ENCODE measurements around the gene IL1RAPL1. TPM values are rescaled to one million over a fixed set of nuclear protein-coding genes. Genes with fewer than 3 reads are reported as not detected.
"Not testable (repeated sequence)": the region's sequence is repeated elsewhere in the genome, so short reads cannot be mapped to it uniquely, and the experiment has no call there.

The IL1RAPL1 gene
- total RNA-seq, 1 experiment from 2014 or later, result not detected

GRCh38 chrX:29348288-29348687, 761.0 kb downstream of the IL1RAPL1 start:
- intact Hi-C loops (cut with micrococcal nuclease), result no loop called here
- ChIA-PET POLR2A (no interaction called here), CTCF (no interaction called here)
- no TSS peak for BruUV-seq (replicated peaks)
- Mint-ChIP-seq H3K36me3 (ENCODE audit: insufficient read depth, unreplicated experiment) (no peaks in the 10 kb centered on the region), H3K4me3 (ENCODE audit: unreplicated experiment) (no peak overlapping the region), H3K27ac (ENCODE audit: low read depth, unreplicated experiment) (no peak overlapping the region), H3K27me3 (ENCODE audit: insufficient read depth, unreplicated experiment) (peaks cover 29% of the 10 kb centered on the region), H3K4me1 (ENCODE audit: insufficient read depth, unreplicated experiment) (no peaks in the 10 kb centered on the region), H3K9me3 (ENCODE audit: unreplicated experiment) (no peaks in the 10 kb centered on the region)
- DNase-seq (ENCODE audit: unreplicated experiment), result no peak
- no peak for TF ChIP-seq CTCF (IDR thresholded peaks at IDR 0.05; ENCODE audit: unreplicated experiment)

GRCh38 chrX:29359276-29359675, 772.0 kb downstream of the IL1RAPL1 start:
- Mint-ChIP-seq H3K4me3 (ENCODE audit: unreplicated experiment) (no peak overlapping the region), H3K27ac (ENCODE audit: low read depth, unreplicated experiment) (no peak overlapping the region), H3K9me3 (ENCODE audit: unreplicated experiment) (no peaks in the 10 kb centered on the region), H3K4me1 (ENCODE audit: insufficient read depth, unreplicated experiment) (no peaks in the 10 kb centered on the region), H3K27me3 (ENCODE audit: insufficient read depth, unreplicated experiment) (peaks cover 23% of the 10 kb centered on the region), H3K36me3 (ENCODE audit: insufficient read depth, unreplicated experiment) (no peaks in the 10 kb centered on the region)
- TF ChIP-seq CTCF (IDR thresholded peaks at IDR 0.05; ENCODE audit: unreplicated experiment), result no peak
- intact Hi-C loops (cut with micrococcal nuclease), result no loop called here
- DNase-seq (ENCODE audit: unreplicated experiment), result no peak
- BruUV-seq (replicated peaks), result no TSS peak
- ChIA-PET CTCF (no interaction called here), POLR2A (no interaction called here)

- BruUV-seq (replicated peaks); intact Hi-C loops (cut with micrococcal nuclease); POLR2A ChIA-PET; H3K27ac Mint-ChIP-seq (ENCODE audit: low read depth, unreplicated experiment); H3K4me1 Mint-ChIP-seq (ENCODE audit: insufficient read depth, unreplicated experiment); H3K27me3 Mint-ChIP-seq (ENCODE audit: insufficient read depth, unreplicated experiment); H3K4me3 Mint-ChIP-seq (ENCODE audit: unreplicated experiment); H3K36me3 Mint-ChIP-seq (ENCODE audit: insufficient read depth, unreplicated experiment); DNase-seq (ENCODE audit: unreplicated experiment); H3K9me3 Mint-ChIP-seq (ENCODE audit: unreplicated experiment): not testable (repeated sequence)
- CTCF ChIA-PET, result interaction anchor here (0.6 kb wide), 1 partner anchor 100 kb away, joined by 3 read pairs; no protein-coding TSS in a partner anchor
These were observed 787.5 kb downstream of the IL1RAPL1 start for GRCh38 chrX:29374765-29375164.

GRCh38 chrX:29376584-29376983, 789.3 kb downstream of the IL1RAPL1 start:
- no peaks in the 10 kb centered on the region for H3K36me3 Mint-ChIP-seq (ENCODE audit: insufficient read depth, unreplicated experiment)
- POLR2A ChIA-PET, result interaction anchor here (0.6 kb wide), 1 partner anchor 14 kb away, joined by 3 read pairs; no protein-coding TSS in a partner anchor
- intact Hi-C loops (cut with micrococcal nuclease), result no loop called here

More at GRCh38 chrX:29376584-29376983, 789.3 kb downstream of the IL1RAPL1 start:
- no peak overlapping the region for H3K4me3 Mint-ChIP-seq (ENCODE audit: unreplicated experiment)
- TF ChIP-seq CTCF (IDR thresholded peaks at IDR 0.05; ENCODE audit: unreplicated experiment), result no peak
- H3K9me3 Mint-ChIP-seq (ENCODE audit: unreplicated experiment), result no peaks in the 10 kb centered on the region
- BruUV-seq (replicated peaks), result no TSS peak
- no peak for DNase-seq (ENCODE audit: unreplicated experiment)
- H3K27ac Mint-ChIP-seq (ENCODE audit: low read depth, unreplicated experiment), result no peak overlapping the region
- no peaks in the 10 kb centered on the region for H3K4me1 Mint-ChIP-seq (ENCODE audit: insufficient read depth, unreplicated experiment)
- no peaks in the 10 kb centered on the region for H3K27me3 Mint-ChIP-seq (ENCODE audit: insufficient read depth, unreplicated experiment)
- CTCF ChIA-PET, result no interaction called here

Data from MCF 10A (cell line).